ENCODE results near the gene NSMCE1.
"Not testable (repeated sequence)": the region's sequence is repeated elsewhere in the genome, so short reads cannot be mapped to it uniquely, and the experiment has no call there.

The NSMCE1 gene

DNA sequence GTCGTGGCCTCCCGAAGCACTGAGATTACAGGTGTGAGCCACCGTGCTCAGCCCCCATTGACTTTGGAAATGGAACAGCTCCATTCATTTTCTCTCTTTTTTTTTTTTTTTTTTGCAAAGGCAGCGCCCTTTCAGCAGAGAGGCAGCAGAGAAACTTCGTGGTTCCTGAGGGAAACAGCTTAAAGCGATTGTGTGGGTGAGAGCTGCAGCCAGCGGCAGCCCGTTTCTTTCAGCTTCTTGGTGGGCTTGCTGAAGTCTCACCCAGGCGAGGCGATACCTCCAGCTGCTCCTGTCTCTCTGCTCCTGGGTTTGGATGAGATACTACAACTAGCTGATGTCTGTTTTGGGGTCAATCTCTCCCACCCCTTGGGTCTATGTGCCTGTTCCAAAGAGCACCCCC lies 57.5 kb downstream of the NSMCE1 start:
- DNase-seq, result no peak

DNA sequence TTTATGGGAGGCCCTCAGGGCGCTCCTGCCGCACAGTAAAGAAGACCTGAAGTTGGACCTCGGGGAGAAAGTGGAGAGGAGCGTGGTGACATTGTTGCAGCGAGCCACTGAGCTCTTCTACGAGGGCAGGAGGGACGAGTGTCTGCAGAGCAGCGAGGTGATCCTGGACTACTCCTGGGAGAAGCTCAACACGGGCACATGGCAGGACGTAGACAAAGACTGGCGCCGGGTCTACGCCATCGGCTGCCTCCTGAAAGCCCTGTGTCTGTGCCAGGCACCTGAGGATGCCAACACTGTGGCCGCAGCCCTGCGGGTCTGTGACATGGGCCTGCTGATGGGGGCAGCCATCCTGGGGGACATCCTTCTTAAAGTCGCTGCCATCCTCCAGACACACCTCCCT lies 58.4 kb downstream of the NSMCE1 start:
- DNase-seq, result no peak

DNA sequence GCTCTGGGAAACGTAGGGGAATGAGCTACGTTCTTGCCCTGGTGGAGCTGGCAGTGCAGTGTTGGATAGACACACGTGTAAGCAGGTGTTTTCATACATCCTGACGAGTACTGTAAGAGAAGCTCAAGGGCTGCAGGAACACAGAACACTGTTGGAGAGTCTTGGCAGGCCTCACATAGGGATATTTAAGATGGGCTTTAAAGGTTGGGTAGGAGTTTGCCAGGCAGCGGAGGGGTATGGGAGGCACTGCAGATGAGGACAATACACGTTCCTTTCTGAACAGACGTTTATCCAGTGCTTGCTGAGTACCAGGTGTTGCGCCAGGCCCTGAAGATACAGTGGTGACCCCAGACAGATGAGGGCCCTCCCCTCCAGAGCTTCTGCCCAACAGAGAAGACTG lies 59.0 kb downstream of the NSMCE1 start:
- DNase-seq, result no peak

DNA sequence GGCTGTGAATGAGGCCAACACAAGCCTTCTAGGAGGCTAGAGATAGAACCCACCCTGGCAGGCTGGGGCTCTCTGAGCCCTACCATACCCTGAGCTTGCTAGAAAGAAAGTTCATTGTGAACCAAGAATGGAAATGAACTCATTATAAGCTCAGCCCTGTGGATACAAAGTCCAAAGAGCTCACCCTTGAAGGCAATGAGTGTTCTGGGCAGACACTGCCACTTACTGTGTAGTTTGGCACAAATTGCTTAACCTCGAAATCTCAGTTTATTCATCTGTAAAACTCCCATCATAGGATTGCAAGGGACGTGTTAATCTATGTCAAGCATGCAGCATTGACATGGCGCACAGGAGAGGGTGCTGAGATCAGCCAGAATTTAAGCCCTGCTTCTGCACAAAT lies 59.8 kb downstream of the NSMCE1 start:
- DNase-seq, result no peak

DNA sequence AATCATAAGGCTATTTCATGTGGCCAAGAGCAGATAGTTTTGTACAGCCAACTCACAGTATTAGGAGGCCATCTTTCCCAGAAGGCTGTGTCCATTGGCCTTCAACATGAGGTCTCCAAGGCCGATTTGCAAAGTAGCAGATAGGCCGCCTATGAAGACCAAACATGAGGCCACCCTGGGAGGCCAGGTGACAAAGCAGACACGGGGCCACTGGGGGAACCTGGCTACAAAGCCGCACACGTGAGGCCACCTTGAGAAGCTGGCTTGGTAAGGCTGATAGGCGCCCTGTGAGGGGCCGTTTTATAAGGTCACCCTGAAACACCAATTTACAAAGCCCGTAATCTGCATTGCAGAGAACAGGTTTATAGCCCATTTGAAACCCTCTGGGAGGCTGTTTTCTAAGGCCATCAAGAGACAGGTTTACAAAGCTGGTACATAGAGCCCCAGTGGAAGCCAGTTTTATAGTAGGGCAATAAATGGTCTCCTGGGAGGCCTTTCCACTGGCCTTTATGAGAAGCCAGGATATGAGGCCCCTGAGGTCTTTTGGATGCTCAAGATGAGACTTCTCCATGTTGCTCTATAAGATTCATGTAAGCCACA lies 60.4 kb downstream of the NSMCE1 start:
- no peak for DNase-seq

DNA sequence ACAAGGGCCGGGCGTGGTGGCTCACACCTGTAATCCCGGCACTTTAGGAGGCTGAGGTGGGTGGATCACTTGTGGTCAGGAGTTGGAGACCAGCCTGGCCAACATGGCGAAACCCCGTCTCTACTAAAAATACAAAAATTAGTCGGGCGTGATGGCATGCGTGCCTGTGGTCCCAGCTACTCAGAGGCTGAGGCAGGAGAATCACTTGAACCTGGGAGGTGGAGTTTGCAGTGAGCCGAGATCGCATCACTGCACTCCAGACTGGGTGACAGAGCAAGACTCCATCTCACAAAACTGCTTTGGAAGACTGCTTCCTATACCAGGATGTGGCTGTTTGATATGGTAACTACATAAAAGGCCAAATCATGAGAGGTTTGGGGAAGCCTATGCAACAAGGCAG lies 61.5 kb downstream of the NSMCE1 start:
- DNase-seq, result not testable (repeated sequence)

DNA sequence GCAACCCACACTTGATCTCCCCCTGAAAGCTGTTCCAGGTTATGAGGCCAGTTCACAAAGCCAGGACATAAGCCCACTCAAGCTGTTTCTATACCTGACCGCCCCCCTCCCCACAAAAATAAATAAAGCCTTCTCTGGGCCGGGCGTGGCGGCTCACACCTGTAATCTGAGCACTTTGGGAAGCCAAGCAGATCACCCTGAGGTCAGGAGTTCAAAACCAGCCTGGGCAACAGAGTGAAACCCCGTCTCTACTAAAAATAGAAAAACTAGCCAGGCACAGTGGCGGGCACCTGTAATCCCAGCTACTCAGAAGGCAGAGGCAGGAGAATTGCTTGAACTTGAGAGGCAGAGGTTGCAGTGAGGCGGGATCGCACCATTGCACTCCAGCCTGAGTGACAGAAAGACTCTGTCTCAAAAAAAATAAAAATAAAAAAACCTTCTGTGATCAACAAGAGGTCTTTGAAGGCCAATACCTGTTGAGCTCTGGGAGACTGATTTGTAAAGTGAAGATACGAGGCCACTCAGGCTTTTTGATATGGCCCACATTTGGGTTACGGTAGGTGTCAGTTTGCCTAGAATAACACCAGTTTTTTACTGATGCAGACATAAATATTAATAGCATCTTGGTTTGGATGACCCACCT lies 63.0 kb downstream of the NSMCE1 start:
- no peak for DNase-seq

DNA sequence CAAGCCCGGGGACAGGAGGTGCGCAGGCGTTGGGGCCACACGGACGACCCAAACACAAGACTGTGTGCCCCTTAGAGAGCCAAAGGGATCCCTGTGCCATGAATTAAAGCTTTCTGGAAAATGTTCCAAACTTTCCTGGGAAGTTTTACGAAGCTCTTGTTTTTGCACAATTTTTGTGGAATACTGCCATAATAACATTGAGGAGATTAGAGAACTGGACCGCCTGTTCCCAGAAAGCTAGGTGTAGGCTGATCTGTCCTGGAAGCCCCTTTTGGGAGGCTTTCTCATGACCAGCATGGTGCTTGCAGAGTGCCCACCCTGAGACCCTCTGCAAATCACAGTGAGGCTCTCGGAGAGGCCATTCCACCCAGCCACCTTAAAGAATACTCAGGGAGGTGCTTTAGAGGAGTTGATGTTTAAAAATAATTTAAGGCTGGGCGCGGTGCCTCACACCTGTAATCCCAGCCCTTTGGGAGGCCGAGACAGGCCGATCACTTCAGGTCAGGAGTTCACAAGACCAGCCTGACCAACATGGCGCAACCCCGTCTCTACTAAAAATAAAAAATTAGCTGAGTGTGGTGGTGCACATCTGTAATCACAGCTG lies 64.2 kb downstream of the NSMCE1 start:
- DNase-seq, result no peak

DNA sequence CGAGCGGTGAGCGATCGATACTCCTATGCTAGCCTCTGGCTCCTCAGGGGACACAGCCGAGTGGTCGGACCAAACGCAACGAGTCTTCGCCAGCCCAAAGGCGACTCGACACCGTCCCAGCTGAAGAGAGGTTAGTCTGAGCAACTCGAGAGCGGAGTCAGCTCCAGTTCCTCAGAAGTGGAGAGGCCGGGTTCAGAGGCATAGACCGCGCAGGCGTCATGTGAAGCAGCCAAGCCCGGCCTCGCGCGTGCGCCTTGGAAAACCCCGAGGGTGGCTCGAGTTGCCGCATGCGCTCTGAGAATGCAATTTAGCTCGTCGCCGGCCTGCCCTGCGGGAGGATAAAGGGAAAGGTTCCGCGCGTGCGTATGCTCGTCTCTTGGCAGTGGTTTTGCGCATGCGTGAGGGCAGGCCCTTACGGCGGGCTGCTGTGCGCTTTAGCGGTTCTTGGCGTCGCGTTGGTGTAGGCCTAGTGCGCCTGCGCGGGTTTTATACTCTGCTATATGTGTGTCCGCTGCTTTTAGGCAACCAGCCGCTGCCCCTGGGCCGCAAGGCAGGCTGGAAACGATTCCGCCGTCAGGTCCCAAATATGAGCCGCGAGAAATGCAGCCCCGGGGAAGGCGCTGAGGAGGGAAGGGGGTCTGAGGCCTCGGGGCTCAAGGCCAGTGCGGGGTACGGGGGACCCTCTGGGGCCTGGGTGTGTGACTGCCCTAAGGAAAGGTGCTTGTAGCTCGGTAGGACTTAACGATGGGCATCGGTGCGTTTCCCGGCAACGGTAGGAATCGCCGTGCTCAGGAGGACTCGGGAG lies 64.9 kb downstream of the NSMCE1 start, which contains the start of gene KDM8:
Gene KDM8, plus strand, starts transcription at position 20 of the 805 bp plus-strand sequence. CDS start 6,598 bp downstream, outside the sequence.
- DNase-seq, result peak; percentile 99

DNA sequence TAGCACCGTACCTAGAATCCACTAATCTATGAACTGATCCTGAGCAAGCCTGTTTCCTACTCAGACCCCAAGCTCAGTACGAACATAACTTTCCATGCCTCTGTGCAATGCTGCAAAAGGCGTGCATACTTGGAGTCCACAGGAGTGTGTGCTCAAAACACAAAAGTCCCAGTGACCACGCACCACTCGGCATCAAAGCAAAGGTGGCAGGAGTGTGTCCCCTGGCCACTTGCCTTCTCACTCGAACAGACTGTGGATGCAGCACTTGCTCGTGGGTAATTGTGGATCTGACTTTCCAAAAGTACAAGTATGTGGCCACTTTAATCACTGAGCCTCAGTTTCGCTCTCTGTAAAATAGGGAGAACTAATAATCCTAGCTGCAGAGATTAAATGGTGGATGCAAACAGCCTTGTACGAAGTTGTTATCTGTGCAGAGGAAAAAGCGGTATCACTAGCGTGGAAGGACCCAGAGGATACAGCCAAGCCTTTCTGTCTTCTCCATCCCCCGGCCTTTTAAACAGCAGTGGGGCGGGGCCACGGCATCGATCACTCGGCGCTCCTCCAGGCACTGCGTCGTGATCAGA lies 65.6 kb downstream of the NSMCE1 start:
- DNase-seq, result peak; percentile 87

DNA sequence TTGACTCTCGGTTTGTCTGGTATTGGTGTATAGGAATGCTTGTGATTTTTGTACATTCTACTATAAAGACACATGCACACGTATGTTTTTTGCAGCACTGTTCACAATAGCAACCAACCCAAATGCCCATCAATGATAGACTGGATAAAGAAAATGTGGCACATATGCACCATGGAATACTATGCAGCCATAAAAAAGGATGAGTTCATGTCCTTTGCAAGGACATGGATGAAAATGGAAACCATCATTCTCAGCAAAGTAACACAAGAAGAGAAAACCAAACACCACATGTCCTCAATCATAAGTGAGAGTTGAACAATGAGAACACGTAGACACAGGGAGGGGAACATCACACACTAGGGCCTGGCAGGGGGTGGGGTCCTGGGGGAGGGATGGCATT lies 67.7 kb downstream of the NSMCE1 start:
- not testable (repeated sequence) for DNase-seq

DNA sequence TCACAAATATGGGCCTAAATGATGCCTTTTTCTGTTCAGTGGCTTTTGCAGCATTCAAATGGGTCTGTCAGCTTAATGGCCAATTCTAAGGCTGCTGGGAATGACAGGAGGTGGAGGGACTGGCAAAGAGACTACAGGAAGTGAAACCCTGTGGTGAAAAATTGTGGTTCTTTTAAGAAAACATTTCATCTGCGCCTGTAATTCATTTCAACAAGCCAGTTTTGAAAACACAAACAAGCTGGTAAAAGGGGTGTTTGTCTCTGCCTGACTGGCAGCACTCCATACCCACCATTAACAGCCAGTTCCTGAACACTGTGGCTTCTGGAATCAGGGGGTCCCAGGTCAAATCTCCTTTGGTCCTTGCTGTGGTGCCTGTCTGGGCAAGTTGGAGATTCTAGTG lies 68.8 kb downstream of the NSMCE1 start:
- no peak for DNase-seq

DNA sequence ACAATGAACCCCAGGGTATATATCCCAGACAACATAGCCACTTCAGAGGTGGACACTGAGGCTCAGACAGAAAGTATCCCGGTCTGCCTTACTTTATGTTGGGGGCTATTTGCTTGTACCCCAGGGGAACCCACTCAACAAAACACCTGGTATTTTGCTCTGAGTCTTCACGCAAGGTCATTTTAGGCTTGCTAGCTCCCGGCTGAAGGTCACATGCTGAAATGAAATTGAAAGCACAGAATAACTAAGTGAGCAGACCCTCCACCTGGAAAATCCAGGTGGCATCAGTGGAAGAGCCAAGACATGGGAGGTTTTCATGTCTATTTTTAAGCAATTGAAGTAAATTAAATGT lies 69.4 kb downstream of the NSMCE1 start:
- no peak for DNase-seq

DNA sequence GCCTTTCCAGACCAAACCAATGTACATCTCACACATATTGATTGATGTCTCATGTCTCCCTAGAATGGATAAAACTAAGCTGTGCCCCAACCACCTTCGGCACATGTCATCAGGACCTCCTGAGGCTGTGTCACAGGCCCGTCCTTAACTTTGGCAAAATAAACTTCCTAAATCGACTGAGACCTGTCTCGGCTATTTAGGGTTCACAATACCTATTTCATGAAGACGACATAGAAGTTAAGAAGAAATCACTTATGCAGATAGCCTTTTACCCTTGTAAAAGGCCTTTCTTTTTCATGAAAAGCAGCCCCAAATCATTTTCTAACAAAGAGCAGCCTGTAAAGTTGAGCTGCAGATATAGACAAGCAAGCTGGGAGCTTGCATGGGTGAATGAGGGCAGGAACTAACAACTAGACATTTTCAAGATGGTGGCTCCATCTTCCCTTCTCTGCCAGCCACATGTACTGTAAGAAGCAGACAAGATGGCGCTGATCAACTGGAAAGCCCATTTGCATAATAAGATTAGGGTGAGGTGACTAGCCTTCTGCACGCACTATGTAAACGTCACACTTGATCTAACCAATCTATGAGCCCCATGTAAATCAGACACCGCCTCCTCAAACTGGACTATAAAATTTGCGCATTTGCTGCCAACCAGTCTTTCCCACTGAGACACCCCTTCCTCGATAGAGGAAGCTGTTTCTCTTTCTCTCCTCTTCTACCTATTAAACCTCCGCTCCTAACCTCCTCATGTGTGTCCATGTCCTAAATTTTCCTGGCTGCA lies 69.9 kb downstream of the NSMCE1 start:
- DNase-seq, result no peak

DNA sequence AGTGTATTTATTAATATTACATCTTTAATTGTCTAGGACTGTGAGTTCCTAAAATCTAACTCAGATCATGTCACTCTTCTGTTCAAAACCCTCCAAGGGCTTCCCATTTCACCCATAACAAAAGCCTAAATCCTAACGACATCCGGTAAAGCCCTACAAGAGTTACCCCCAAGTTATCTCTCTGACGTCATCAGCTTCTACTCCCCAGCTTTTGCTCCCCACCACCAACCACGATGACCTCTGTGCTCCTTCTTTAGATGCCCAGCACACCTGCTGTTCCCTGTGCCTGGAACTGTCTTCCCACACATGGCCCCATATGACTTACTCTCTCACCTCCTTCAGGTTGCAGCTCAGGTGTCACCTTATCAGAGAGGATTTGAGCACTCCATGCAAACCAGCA lies 71.6 kb downstream of the NSMCE1 start:
- no peak for DNase-seq

DNA sequence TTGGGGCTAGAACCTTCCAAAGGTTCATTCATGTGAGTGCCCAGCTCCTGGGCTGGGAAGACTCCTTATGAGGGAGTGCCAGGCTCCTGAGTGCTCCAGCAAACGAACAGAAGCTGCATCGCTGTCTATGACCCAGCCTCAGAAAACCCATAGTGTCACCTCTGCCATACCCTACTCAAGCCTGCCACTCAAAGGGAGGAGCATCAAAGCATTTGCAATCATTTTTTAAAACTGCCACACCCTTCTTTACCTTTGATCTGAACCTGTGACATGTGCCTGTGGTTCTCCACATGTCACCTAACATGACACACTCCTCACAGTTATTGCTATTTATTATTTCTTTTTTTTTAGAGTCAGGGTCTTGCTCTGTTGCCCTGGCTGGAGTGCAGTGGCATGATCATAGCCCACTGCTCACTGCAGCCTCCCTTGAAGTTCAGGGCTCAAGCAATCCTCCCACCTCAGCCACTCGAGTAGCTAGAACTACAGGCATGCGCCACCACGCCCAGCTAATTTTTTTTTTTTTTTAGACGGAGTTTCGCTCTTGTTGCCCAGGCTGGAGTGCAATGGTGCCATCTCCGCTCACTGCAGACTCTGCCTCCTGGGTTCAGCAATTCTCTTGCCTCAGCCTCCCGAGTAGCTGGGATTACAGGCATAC lies 72.5 kb downstream of the NSMCE1 start:
- DNase-seq, result peak; percentile 51

DNA sequence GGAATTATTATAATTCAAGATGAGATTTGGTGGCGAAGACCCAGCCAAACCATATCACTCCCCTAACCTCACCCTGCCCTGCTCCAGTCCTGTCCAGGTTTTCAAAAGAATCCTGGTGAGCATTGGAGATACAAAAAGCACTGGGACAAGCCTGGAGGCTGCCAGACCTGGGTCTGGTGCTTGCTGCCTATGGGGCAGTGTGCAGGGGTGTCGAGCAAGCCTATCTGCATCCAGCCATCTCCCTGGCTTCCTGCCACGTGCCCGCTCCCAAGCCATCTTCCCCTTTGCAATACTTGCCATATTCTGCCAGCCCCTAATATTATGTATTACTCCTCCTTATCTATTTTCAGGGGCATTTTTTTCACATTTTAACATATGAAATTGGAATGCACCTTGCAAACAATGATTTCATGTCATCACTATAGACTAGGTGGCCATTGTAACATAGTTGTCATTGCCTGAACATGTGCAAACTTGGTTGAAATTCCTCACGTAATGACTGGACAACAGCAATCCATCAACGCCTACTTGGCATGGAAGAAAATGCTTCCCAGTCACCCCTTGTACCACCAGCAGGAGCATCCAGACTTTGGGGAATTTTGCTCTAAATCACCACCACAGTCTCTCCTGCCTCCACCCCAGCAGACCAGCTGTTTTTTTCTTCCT lies 73.4 kb downstream of the NSMCE1 start:
- DNase-seq, result no peak

DNA sequence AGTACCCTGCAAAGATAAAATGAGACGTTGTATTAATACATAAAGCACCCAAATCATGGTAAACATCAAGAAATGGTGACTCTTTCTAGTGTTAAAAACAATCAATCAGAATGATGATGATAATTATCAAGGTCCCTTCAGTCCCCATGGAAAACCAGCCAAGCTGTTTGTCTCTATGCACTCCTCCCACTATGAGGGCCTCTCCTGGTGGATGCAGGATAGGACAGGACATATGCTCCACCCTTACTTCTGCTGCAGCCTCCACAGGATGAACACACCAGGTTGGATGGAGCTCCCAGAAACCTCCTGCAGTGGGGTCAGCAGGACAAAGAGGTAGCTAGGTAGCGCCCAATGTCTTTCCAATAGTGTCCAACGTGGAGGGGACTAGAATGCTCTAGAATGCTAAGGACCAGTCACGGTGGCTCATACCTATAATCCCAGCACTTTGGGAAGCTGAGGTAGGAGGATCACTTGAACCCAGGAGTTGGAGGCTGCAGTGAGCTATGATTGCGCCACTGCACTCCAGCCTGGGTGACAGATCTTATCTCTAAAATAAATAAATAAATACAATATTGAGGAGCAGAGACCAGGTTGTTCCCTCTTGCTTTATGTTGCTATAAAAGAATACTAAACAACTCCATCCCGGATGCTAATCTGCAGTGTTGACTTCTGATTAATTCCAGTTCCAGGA lies 75.1 kb downstream of the NSMCE1 start:
- no peak for DNase-seq

DNA sequence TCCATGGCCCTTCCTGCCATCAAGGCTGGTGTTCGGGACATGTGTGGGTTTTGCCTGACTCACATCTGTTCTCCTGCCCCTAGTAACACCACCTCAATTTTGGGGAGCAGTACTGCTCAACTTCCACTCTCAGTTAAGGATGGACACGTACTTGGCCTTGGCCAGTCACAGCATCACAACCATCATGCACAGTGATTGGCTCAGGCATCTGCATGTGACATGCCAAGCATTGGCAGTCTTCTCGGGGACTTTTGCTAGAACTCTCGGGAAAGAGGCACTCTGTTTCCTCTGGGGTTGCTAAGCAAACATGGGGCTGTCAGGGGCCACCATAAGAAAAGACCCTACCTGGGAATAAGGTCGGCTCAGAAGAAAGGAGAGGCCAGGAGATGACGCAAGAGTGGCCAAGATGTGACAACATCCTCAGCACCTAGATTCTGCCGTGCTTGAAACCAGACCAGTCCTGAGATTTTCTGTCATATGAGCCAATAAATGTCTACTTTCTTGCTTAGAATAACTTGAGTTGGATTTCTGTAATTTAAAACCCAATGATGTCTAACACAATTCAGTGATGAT lies 77.1 kb downstream of the NSMCE1 start:
- no peak for DNase-seq

DNA sequence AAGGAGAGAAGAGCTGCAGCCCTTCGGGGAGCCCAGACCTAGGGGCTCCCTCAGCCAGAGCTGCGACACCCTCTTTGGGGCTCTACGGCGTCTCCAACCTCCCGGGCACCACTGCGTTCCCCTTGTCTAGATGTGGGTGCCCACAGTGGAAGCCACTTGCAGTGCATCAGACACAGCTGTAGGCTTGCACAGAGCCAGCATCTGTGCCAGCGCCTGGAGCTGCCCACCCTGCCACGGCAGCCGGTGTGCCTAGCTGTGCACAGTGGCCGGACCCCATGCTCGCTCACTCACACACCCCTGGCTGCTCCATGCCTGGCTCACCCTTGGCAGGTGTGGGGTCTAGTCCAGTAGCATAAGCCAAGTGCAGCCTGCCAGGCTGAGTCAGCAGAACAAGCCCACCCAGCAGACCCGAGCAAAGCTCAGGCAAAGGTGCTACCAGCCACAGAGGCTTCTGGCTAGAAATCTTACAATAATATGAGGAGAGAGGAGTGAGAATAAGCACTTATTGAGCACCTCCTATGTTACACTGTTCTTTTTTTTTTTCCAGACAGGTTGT lies 78.2 kb downstream of the NSMCE1 start:
- DNase-seq, result no peak

Data from activated CD4-positive, alpha-beta T cell treated with anti-CD3 and anti-CD28 coated beads, Interleukin-2, amount 50 U/mL, for 1 hour (primary cell).